OCI-M1 (cell line): ENCODE data around the gene RESF1.

ENCODE experiments used
- DNase-seq: peaks from one replicate; lab custom pipeline; 2025; lab: John Stamatoyannopoulos, UW

The RESF1 gene, protein sequence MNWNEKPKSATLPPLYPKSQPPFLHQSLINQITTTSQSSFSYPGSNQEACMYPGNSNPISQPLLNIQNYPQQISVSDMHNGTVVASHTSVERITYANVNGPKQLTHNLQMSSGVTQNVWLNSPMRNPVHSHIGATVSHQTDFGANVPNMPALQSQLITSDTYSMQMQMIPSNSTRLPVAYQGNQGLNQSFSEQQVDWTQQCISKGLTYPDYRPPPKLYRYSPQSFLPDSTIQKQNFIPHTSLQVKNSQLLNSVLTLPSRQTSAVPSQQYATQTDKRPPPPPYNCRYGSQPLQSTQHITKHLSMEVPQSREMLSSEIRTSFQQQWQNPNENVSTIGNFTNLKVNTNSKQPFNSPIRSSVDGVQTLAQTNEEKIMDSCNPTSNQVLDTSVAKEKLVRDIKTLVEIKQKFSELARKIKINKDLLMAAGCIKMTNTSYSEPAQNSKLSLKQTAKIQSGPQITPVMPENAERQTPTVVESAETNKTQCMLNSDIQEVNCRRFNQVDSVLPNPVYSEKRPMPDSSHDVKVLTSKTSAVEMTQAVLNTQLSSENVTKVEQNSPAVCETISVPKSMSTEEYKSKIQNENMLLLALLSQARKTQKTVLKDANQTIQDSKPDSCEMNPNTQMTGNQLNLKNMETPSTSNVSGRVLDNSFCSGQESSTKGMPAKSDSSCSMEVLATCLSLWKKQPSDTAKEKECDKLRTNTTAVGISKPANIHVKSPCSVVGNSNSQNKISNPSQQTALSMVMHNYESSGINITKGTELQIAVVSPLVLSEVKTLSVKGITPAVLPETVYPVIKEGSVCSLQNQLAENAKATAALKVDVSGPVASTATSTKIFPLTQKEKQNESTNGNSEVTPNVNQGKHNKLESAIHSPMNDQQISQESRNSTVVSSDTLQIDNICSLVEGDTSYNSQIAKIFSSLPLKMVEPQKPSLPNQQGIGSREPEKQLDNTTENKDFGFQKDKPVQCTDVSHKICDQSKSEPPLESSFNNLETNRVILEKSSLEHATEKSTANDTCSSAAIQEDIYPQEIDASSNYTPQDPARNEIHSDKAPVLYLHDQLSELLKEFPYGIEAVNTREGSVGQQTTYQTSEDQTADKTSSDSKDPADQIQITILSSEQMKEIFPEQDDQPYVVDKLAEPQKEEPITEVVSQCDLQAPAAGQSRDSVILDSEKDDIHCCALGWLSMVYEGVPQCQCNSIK (N-terminal part only)

DNA sequence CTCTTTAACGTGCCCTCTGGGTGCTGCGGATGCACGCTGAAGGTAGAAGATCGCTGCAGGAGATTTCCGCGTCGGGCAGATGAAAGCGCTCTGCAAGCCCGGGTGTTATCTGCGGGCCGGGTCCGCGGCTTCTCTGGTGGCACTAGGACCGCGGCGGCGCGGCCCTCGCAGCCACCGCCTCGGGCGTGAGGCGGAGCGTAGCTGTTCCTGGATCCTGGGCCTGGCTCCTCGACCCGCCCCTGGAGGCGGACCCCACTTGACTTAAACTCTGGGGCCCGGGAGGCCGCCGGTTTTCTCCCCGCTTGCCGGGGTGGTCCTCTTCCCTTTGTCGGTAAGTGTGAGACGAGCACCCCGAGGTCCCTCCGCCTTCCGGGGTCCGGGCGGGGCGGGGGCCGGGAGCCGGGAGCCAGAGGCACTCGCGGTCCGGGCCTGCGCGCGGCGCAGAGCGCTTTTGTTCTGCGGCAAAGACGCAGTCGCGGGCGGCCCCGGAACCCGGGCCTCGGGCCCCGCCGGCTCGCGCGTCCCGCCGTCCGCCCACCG is at the start of gene RESF1:
Gene RESF1, plus strand, starts transcription at position 255 of the 540 bp plus-strand sequence. CDS start 21,541 bp downstream, outside the sequence.
- DNase-seq = peak; percentile 96

DNA sequence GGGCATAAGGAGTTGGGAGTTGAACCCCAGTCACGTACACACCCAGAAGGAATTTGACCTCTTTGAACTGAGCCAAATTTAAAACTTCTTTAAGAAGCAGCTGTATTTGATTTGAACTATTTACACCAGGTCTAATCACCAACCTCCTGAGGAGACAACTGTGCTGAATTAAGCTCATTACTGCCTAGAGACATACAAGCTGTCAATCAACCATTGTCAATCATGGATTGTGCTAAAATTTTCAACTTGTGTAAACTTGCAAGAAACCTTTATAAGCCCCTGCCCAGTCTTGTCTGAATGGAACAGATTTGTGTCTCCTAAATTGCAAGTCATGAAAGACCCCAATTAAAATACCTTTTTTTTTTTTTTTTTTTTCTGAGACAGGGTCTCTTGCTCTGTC is 44.3 kb upstream of the RESF1 start:
- no peak for DNase-seq

DNA sequence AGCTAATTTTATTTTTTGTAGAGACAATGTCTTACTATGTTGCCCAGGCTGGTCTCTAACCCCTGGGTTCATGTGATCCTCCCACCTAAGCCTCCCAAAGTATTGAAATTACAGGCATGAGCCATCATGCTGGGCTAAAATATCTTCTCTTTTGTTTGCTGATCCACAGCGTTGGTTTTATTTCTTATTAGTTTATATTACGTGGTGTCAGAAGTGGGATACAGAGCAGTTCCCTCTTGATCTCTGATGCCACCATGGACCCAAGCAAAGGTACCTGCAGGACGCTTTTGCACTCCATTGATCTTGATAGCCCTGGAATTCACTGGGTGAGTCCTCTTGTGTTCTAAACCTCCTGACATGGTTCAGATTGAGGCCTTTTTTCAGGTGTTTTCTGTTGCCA is 43.8 kb upstream of the RESF1 start:
- DNase-seq = peak; percentile 35

DNA sequence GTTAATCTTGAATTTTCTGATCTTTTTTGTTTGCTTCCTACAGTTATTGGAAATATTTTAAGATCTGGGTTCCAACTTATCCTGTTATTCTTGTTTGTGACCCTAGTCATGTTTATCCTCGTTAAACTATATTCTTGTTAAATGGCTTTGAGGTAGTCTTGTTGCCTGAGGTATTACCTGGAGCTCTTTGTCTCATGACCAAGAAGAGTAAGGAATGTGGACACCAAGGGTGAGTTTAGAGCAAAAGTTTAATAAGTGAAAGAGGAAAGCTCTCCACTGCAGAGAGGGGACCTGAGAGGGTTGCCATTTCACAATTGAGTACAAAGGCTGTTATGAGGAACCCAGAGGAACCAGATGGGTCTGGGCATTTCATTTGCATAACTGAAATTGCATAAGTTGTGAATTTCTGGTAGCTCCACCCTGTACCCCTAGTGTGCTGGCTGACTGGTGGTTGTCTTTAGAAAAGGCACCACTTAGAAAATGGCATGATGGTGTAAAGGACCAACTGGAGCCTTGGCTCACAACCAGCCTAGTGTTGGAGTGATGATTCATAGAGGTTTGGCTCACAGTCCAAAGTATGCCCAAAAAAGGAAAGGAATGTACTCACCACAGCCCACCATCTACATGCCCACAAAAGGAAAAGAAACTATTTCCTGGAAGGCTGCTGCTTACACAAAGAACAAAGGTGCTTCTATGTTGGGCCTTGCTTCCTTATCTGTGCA is 36.7 kb upstream of the RESF1 start:
- peak; percentile 35 for DNase-seq

DNA sequence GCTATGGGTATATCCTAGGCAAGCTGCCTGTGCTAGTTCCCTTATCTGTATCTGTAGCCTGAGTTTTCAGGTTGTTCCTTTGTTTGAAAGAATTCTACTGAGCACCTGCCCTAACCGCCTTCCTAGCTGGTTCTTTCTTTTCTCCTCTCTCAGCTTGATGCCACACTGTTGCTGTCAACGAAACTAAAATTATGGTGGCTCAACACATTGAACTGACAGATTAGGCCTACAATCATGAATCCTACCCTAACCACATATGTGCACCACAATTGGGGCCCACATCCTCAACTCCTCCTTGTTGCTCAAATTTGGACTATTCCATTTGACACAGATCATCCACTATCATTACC is 36.2 kb upstream of the RESF1 start:
- DNase-seq = no peak

DNA sequence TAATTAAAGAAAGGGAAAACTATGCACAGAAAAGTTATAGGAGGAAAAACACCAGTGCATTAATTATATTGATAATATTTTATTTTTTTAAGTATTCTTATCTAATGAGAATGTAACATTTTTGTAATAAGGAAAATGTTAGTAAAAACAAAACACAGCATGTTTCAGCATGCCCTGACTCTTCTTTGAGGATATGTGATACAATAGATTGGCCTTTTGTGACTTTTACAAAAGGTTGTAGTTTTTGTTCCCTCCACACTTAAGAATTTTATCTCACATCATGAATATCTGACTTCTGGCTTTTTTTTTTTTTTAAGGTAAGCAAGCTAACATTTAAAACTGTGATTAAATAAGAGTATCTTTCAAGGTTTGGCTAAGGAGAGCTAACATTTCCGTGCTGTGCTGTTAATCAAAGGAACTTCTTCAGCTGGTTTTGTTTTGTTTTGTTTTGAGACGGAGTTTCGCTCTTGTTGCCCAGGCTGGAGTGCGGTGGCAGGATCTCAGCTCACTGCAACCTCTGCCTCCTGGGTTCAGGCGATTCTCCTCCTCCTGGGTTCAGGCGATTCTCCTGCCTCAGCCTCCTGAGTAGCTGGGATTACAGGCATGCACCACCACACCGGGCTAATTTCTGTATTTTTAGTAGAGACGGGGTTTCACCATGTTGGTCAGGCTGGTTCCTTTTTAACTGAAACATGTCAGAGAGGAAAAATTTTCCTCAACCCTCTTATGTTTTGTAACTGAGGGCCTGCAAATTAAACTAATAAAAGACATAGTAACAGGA is 30.8 kb upstream of the RESF1 start:
- DNase-seq = no peak

GRCh38 chr12:31929027-31929526 is 30.1 kb upstream of the RESF1 start:
- DNase-seq = no peak

GRCh38 chr12:31931796-31932715 is 27.2 kb upstream of the RESF1 start:
- no peak for DNase-seq

DNA sequence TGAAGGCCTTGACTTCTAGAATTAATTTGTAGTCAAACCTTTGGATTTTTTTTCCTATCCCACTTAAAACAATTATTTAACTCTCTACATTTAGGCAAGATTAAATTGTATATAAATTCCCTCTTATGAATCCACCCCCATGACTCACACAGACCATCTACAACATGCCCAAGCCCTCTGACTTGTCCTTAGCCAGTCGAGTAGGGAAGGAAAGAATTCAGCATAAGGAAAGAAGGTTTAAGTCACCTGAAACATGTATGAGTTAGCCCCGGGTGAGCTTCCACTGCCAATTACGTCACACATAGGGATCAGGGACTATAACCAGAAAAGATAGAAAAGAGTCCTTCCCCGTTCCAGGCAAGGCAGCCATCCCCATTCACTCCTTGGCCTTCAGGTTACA is 14.9 kb upstream of the RESF1 start:
- no peak for DNase-seq

GRCh38 chr12:31947971-31948370 is 11.2 kb upstream of the RESF1 start:
- no peak for DNase-seq

- peak; percentile 59 for DNase-seq
These were observed 10.4 kb upstream of the RESF1 start for GRCh38 chr12:31948697-31949359.

DNA sequence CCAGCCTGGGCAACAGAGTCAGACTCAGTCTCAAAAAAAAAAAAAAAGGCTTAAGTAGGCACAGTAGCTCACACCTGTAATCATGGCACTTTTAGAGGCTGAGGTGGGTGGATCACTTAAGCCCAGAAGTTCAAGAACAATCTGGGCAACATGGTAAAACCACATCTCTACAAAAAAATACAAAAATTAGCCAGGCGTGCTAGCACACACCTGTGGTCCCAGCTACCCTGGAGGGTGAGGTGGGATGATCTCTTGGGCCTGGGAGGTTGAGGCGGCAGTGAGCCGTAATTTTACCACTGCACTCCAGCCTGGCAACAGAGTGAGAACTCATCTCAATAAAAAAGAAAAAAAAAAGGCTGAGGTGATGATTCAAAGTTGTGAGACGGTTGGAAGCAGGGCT is 9.1 kb upstream of the RESF1 start:
- no peak for DNase-seq

- no peak for DNase-seq
These were observed 8.7 kb upstream of the RESF1 start for GRCh38 chr12:31950492-31950891.

GRCh38 chr12:31951008-31951407 is 8.2 kb upstream of the RESF1 start:
- no peak for DNase-seq

DNA sequence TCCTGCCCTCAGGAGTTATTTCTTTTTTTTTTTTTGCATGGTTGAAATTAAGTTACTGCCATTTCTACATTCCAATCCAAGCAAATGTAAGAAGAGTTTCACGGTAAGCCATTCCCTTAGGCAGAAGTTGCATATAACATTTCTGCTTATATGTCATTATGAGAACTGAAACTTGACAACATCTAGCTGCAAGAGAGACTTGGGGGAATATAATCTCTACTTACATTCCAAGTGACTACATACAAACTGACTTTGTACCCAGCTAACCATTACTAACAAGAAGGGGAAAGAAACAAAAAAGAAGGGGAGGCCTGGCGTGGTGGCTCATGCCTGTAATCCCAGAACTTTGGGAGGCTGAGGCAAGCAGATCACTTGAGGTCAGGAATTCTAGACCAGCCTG is 7.3 kb upstream of the RESF1 start:
- no peak for DNase-seq

DNA sequence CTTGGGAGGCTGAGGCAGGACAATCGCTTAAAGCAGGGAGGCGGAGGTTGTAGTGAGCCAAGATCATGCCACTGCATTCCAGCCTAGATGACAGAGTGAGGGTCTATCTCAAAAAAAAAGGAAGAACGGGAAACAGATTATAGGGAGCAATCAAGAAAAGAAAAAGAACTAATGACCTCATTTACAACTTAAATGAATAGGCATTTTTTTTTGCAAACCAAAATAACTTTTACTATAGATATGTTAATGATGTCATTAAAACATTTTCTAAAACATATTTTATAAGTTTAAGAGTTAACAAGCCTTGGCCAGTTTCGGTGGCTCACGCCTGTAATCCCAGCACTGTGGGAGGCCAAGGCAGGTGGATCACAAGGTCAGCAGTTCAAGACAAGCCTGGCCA is 6.8 kb upstream of the RESF1 start:
- DNase-seq = no peak

- peak; percentile 33 for DNase-seq
These were observed 4.0 kb upstream of the RESF1 start for GRCh38 chr12:31954925-31955858.
